T follicular helper cell (primary cell): ENCODE data around the gene ATRNL1.

ENCODE experiments used
- DNase-seq: peaks from one replicate; pipeline ENCODE4 v3.0.0-alpha.2; 2020; ENCODE audit warnings: low read depth

Gene ATRNL1

GRCh38 chr10:115909037-115909436, 815.9 kb downstream of the ATRNL1 start:
- no peak for DNase-seq

GRCh38 chr10:115909962-115910731, 817.0 kb downstream of the ATRNL1 start:
- no peak for DNase-seq

- DNase-seq, result no peak
These were observed 821.3 kb downstream of the ATRNL1 start for GRCh38 chr10:115914475-115914874.

GRCh38 chr10:115915429-115915828, 822.3 kb downstream of the ATRNL1 start:
- no peak for DNase-seq

GRCh38 chr10:115918812-115919211, 825.6 kb downstream of the ATRNL1 start:
- no peak for DNase-seq

- DNase-seq, result no peak
These were observed 828.6 kb downstream of the ATRNL1 start for GRCh38 chr10:115921795-115922194.

- DNase-seq, result no peak
These were observed 838.1 kb downstream of the ATRNL1 start for GRCh38 chr10:115931309-115931708.

- DNase-seq, result no peak
These were observed 838.9 kb downstream of the ATRNL1 start for GRCh38 chr10:115932099-115932498.

- DNase-seq, result no peak
These were observed 839.9 kb downstream of the ATRNL1 start for GRCh38 chr10:115933098-115933497.

GRCh38 chr10:115935731-115936130, 842.6 kb downstream of the ATRNL1 start:
- DNase-seq, result no peak

GRCh38 chr10:115936926-115937767, 844.0 kb downstream of the ATRNL1 start:
- no peak for DNase-seq

GRCh38 chr10:115937768-115938056, 844.5 kb downstream of the ATRNL1 start:
- DNase-seq, result no peak

- DNase-seq, result no peak
These were observed 846.1 kb downstream of the ATRNL1 start for GRCh38 chr10:115939101-115939854.

- no peak for DNase-seq
These were observed 848.2 kb downstream of the ATRNL1 start for GRCh38 chr10:115941361-115941771.

- DNase-seq, result no peak
These were observed 848.9 kb downstream of the ATRNL1 start for GRCh38 chr10:115942101-115942500.

- DNase-seq, result no peak
These were observed 851.4 kb downstream of the ATRNL1 start for GRCh38 chr10:115944538-115944937.

- DNase-seq, result no peak
These were observed 852.7 kb downstream of the ATRNL1 start for GRCh38 chr10:115945701-115946445.

GRCh38 chr10:115947104-115947503, 853.9 kb downstream of the ATRNL1 start:
- no peak for DNase-seq

GRCh38 chr10:115948465-115948864, 855.3 kb downstream of the ATRNL1 start:
- DNase-seq, result no peak

- DNase-seq, result no peak
These were observed 856.2 kb downstream of the ATRNL1 start for GRCh38 chr10:115949282-115949844.

GRCh38 chr10:115950320-115950719, 857.2 kb downstream of the ATRNL1 start:
- DNase-seq, result no peak

GRCh38 chr10:115951242-115951641, 858.1 kb downstream of the ATRNL1 start:
- no peak for DNase-seq
